Natural killer cell (primary cell): Measurements from ENCODE around the gene KCTD21. TPM values are rescaled to one million over a fixed set of nuclear protein-coding genes. Genes with fewer than 3 reads are reported as not detected.

Experiments used
- ATAC-seq, 3 donors: fragments of 150-1000 bp in 2 of 3; fragments of 200-7000 bp in 1 of 3; cut with Tn5 transposase; 1 replicate in 1 of 3; 2 replicates in 2 of 3; pipeline ENCODE4 v1.10.0; 2021; ENCODE audit warnings: mild to moderate bottlenecking in 2 of 3, moderate library complexity in 2 of 3
- DNase-seq, 2 donors: peaks; one replicate each; pipeline versions ENCODE4 v3.0.0 to v3.0.0-alpha.2; 2013 to 2021; ENCODE audit warnings: mixed read lengths in 1 of 2
- H3K27ac ChIP-seq: one replicate; pipeline ENCODE4 v1.5.1; 2013; ENCODE audit warnings: mild to moderate bottlenecking, low read length
- H3K27me3 ChIP-seq: one replicate; pipeline ENCODE4 v1.6.1; 2013; ENCODE audit warnings: low read length; ENCODE audit not compliant: control insufficient read depth, insufficient read depth
- H3K36me3 ChIP-seq: one replicate; pipeline ENCODE4 v1.6.1; 2013; ENCODE audit warnings: low read length; ENCODE audit not compliant: control insufficient read depth, insufficient read depth
- H3K4me1 ChIP-seq: one replicate; pipeline ENCODE4 v1.6.1; 2013; ENCODE audit warnings: low read length; ENCODE audit not compliant: control insufficient read depth, insufficient read depth
- H3K4me3 ChIP-seq: one replicate; pipeline ENCODE4 v1.5.1; 2013; ENCODE audit warnings: low read length
- H3K9me3 ChIP-seq: one replicate; pipeline ENCODE4 v1.6.1; 2013; ENCODE audit warnings: low read length; ENCODE audit not compliant: control insufficient read depth, insufficient read depth
- H3K27ac Mint-ChIP-seq, 2 donors: one replicate each; pipeline ENCODE4 v1.8.0; 2022; ENCODE audit warnings: mild to moderate bottlenecking in 2 of 2, mixed read lengths in 2 of 2, moderate library complexity in 1 of 2
- H3K27me3 Mint-ChIP-seq, 2 donors: one replicate each; pipeline ENCODE4 v1.8.0; 2022; ENCODE audit warnings: low read depth in 2 of 2, mixed read lengths in 2 of 2
- H3K36me3 Mint-ChIP-seq: one replicate; pipeline ENCODE4 v1.8.0; 2022; ENCODE audit warnings: mixed read lengths
- H3K4me1 Mint-ChIP-seq, 2 donors: one replicate each; pipeline ENCODE4 v1.8.0; 2022; ENCODE audit warnings: mixed read lengths in 2 of 2
- H3K4me3 Mint-ChIP-seq: one replicate; pipeline ENCODE4 v1.8.0; 2022; ENCODE audit warnings: mild to moderate bottlenecking, moderate library complexity, mixed read lengths
- H3K9me3 Mint-ChIP-seq, 2 donors: one replicate each; pipeline ENCODE4 v1.8.0; 2022; ENCODE audit warnings: mixed read lengths in 2 of 2
- WGBS: methylation state at CpG from one replicate; pipeline ENCODE4 v1.1.7; 2013; ENCODE audit warnings: missing lambda C conversion rate; ENCODE audit not compliant: insufficient coverage; 5-methylcytosine and 5-hydroxymethylcytosine counted together
- intact Hi-C: fragments of 100-400 bp; cut with micrococcal nuclease; formaldehyde crosslinking; loops from one replicate; pipeline ENCODE4 v1.14.2; 2022
- total RNA-seq, 4 donors: library from RNA; stranded (reverse); fragments of 120-200 nt in 1 of 4; gene quantifications; one replicate each; pipeline versions ENCODE4 v1.2.3 to v1.2.4, GENCODE V29; 2013 to 2022
- TF ChIP-seq, protein P1 (sequence below): fragments of 200-600 bp; IDR thresholded peaks from one replicate; pipeline ENCODE4 v1.8.0; 2022; ENCODE audit warnings: antibody characterized with exemption

The KCTD21 gene
- total RNA-seq, 3 donors from 2014 or later (not counting 1 experiment from before 2014, with no cell fraction given), result 1.7 to 2.7 (median 2.2) TPM

DNA sequence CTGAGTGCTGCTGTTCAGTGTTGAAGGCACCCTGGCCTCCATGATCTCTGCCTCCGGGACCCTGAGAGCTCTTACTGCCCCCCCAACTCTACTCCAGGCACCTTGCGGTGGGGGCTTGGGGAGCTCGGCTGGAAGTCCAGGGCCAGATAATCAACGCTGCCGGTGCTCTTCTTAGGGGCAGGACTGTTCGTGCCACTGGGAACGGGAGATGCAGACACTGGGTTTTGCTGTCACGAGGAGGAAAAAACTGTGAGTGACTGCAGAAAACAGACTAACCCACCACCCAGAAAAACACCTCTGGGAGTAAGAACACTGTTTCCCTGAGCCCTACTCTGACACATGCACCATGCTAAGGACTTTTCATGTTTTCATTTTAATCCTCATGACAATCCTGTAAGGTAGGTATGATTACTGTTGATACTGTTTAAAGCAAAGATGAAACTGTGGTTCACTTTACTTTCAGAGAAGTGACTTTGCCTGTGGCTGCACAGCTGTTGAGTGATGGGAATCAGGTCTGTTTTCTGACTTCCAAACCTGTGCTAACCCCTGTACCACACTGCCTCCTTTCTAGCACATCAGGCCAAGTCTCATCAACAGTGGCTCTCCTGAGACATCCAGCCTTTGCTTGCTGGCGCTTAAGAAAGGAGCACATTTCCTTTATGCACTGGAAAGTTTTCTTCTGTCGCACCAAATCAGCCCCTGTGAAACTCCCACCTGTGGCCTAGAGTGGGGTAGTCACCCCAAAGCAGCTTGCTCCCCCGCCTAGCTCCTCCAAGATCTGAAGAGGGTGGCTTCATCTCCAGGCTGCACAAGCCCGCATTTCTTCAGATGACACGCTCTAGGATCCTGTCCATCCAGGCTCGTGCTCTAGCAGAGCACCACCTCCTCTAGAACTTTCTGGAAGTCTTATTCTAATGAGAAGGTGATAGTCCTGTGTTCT, 32.1 kb upstream of the KCTD21 start:
- no peak for DNase-seq
- ATAC-seq, result no peak
- no peak overlapping the region for H3K27ac ChIP-seq
- no peaks in the 10 kb centered on the region for H3K9me3 ChIP-seq
- no peaks in the 10 kb centered on the region for H3K4me1 ChIP-seq
- no peaks in the 10 kb centered on the region for H3K36me3 Mint-ChIP-seq
- no peaks in the 10 kb centered on the region for H3K9me3 Mint-ChIP-seq
- H3K4me3 ChIP-seq, result no peak overlapping the region
- H3K27me3 ChIP-seq, result no peaks in the 10 kb centered on the region
- 94% methylated on average over 14 of the region's 14 CpGs for WGBS
- H3K36me3 ChIP-seq, result peaks cover 8% of the 10 kb centered on the region
- no peak overlapping the region for H3K27ac Mint-ChIP-seq
- intact Hi-C loops, result no loop called here
- no peak overlapping the region for H3K4me3 Mint-ChIP-seq
- H3K4me1 Mint-ChIP-seq, result no peaks in the 10 kb centered on the region
- no peaks in the 10 kb centered on the region for H3K27me3 Mint-ChIP-seq
- TF ChIP-seq, protein P1, sequence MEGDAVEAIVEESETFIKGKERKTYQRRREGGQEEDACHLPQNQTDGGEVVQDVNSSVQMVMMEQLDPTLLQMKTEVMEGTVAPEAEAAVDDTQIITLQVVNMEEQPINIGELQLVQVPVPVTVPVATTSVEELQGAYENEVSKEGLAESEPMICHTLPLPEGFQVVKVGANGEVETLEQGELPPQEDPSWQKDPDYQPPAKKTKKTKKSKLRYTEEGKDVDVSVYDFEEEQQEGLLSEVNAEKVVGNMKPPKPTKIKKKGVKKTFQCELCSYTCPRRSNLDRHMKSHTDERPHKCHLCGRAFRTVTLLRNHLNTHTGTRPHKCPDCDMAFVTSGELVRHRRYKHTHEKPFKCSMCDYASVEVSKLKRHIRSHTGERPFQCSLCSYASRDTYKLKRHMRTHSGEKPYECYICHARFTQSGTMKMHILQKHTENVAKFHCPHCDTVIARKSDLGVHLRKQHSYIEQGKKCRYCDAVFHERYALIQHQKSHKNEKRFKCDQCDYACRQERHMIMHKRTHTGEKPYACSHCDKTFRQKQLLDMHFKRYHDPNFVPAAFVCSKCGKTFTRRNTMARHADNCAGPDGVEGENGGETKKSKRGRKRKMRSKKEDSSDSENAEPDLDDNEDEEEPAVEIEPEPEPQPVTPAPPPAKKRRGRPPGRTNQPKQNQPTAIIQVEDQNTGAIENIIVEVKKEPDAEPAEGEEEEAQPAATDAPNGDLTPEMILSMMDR, result no peak

DNA sequence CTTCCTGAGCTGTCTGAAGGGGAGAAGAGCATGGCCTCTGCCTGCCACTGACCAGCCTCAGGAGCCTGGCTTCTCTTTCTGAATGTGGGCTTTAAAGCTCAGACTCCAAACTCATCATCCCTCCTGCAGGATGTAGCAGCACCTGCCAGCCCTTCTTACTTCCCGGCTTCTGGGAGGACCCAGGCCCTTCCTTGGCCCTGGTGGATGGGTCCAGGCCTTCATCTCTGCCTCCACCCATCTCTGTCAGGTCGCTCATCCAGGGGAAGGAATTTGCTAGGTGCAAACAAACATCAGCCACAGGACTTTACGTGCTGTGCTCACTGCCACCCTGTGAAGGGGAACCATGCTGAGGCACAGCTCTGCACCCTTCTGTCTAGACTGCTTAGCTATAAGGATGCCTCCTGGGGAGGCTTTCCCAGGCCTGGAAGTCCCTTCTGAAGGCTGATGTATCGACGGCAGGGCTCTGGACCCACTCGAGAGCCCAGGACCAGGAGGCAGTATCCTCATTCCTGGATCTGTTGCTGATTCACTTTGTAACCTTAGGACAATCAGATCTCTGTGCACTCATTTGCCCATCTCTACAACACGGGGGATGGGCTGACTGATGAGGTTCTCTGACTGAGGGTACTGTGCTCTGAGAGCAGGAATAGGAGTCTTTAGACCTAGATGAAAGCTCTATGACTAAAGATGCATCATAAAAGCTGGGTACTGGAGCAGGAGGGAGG, 31.2 kb upstream of the KCTD21 start:
- H3K9me3 Mint-ChIP-seq, result no peaks in the 10 kb centered on the region
- DNase-seq (no peak), ATAC-seq (no peak)
- intact Hi-C loops, result no loop called here
- 86% methylated on average over 7 of the region's 7 CpGs for WGBS
- peaks cover 12% of the 10 kb centered on the region for H3K36me3 ChIP-seq
- no peak overlapping the region for H3K27ac Mint-ChIP-seq
- no peaks in the 10 kb centered on the region for H3K36me3 Mint-ChIP-seq
- H3K4me1 ChIP-seq, result no peaks in the 10 kb centered on the region
- no peaks in the 10 kb centered on the region for H3K27me3 Mint-ChIP-seq
- H3K27me3 ChIP-seq, result no peaks in the 10 kb centered on the region
- no peak overlapping the region for H3K4me3 ChIP-seq
- H3K4me3 Mint-ChIP-seq, result no peak overlapping the region
- H3K4me1 Mint-ChIP-seq, result no peaks in the 10 kb centered on the region
- H3K9me3 ChIP-seq, result no peaks in the 10 kb centered on the region
- TF ChIP-seq, protein P1, result no peak
- H3K27ac ChIP-seq, result no peak overlapping the region

DNA sequence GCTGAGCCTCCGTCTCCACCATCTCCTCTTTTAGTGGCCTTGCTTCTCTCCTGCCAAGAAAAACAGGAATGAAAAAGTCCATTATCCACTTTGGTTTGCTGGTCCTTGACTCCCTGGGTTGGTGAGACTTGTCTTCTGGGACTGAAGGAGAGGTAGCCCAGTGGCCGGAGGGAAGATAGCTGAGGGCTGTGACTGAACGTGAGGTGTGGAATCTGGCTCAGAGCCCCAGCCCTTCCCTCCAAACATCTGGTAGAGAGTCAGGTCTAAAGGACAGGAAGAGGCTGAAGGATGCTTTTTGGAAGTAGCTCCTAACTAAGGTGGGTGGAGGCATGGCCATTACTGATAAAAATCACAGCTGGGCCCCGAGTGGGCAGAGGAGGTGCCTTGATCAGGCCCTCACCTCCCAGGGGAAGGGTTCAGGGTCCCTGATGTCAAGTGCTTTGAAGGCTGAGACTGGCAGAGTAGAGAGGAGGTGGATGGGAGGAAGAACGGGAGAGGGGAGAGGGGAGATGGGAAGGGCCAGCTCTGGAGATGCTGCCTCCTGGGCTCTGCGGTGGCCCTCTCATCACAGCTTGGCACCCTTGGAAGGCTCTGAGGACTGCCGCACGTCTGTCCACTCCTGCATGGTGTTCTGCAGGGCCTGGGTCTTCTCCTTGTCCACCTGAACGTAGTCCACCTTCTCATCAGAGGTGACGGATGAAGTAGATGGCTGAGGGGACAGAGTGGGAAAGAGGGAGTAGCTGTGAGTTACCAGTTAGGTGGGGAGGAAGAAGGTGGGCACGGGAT, 30.5 kb upstream of the KCTD21 start:
- Mint-ChIP-seq H3K27me3 (no peaks in the 10 kb centered on the region), H3K9me3 (no peaks in the 10 kb centered on the region), H3K4me1 (no peaks in the 10 kb centered on the region), H3K27ac (peak overlapping the region in 1 of 2 donors; percentile 20), H3K36me3 (no peaks in the 10 kb centered on the region), H3K4me3 (no peak overlapping the region)
- no peaks in the 10 kb centered on the region for H3K27me3 ChIP-seq
- no peaks in the 10 kb centered on the region for H3K4me1 ChIP-seq
- no peak overlapping the region for H3K27ac ChIP-seq
- peaks cover 16% of the 10 kb centered on the region for H3K36me3 ChIP-seq
- TF ChIP-seq, protein P1, result no peak
- WGBS, result 91% methylated on average over 11 of the region's 11 CpGs
- H3K4me3 ChIP-seq, result no peak overlapping the region
- intact Hi-C loops, result no loop called here
- ATAC-seq, result no peak
- no peak for DNase-seq
- H3K9me3 ChIP-seq, result no peaks in the 10 kb centered on the region
